Measurements from ENCODE around the gene WNT7B.

Gene WNT7B

DNA sequence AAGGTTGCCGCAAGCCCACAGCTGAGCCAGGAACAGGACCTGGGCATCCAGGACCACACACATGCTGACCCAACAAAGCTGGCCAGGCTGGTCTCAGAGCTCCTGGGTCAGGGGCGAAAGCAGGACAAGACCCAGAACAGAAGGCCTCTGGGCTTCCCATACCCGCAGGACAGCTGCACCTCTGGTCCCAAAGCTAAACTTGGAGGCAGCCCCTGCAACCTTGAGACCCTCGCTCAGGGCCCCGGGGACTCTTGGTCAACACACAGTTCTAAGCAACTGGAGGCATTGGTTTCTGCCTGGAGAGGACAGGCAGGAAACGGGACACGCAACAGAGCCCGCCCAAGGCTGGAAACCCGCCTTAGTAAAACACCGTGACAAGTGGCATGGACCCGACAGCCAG, 11.4 kb downstream of the WNT7B start:
- no peaks in the 10 kb centered on the region for H3K36me3 ChIP-seq (ENCODE audit: insufficient read depth, low read length)
- H3K4me1 ChIP-seq (ENCODE audit: insufficient read depth, low read length): peaks cover 12% of the 10 kb centered on the region; the same call in 1 of the 2 replicates
- no peak overlapping the region for H3K9ac ChIP-seq (ENCODE audit: low read depth, low read length)
- H3K9me3 ChIP-seq (ENCODE audit: control insufficient read depth, insufficient read depth, low read length): no peaks in the 10 kb centered on the region

DNA sequence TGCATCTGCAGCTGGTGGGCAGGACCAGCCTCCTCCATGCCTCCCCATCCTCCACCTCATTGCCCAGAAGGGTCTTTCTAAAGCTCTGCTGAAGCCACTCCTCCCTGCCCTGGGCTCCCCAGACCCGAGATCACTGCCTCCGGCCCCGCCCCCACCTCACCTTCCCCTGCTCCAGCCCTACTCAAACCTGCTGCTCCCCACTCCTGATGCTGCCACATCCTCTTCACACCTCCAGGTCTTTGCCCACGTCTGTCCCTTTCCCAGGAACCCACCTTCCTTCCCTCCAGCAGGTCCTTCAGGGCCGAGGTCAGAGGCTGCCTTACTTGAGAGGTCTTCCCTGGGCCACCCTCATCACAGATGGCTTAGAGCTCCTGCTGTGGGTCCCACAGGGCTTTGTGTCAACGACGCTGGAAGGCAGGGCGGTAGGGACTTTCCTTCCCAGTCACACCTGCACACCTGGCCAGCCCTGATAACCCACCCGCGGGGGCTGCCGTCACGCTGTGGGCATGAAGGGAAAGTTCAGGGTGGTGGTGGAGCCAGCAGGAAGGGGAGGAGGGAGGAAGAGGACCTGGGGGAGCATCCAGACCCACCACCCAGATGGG, 11.9 kb downstream of the WNT7B start:
- peaks cover 11% of the 10 kb centered on the region; the same call in 1 of the 2 replicates for H3K4me1 ChIP-seq (ENCODE audit: insufficient read depth, low read length)
- H3K9me3 ChIP-seq (ENCODE audit: control insufficient read depth, insufficient read depth, low read length): no peaks in the 10 kb centered on the region
- no peaks in the 10 kb centered on the region for H3K36me3 ChIP-seq (ENCODE audit: insufficient read depth, low read length)
- no peak overlapping the region for H3K9ac ChIP-seq (ENCODE audit: low read depth, low read length)

GRCh38 chr22:45964372-45964771, 12.6 kb downstream of the WNT7B start:
- Histone ChIP-seq H3K36me3 (ENCODE audit: insufficient read depth, low read length) (no peaks in the 10 kb centered on the region), H3K9me3 (ENCODE audit: control insufficient read depth, insufficient read depth, low read length) (no peaks in the 10 kb centered on the region), H3K9ac (ENCODE audit: low read depth, low read length) (no peak overlapping the region), H3K4me1 (ENCODE audit: insufficient read depth, low read length) (peaks cover 7% of the 10 kb centered on the region; the same call in 1 of the 2 replicates)

DNA sequence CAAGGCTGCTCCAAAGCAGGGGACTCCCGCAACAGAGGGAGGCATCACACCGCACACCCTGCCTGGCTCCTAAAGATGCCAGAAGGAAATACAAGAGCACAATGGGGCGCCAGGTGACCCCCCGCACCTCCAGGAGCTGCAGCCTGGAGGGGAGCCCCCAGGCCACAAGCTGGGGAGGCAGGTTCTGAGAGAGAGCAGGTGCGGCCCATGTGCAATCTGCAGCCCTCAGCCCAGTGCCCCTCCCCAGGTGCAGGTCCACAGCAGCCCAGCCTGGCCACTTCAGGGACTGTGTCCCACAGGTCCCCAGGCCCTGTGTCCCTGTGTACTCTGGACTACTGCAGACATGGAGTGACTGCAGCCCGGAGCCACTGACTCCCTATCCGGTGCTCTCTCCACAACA, 13.1 kb downstream of the WNT7B start:
- H3K4me1 ChIP-seq (ENCODE audit: insufficient read depth, low read length): peaks cover 4% of the 10 kb centered on the region; the same call in 1 of the 2 replicates
- H3K9ac ChIP-seq (ENCODE audit: low read depth, low read length): no peak overlapping the region
- no peaks in the 10 kb centered on the region for H3K36me3 ChIP-seq (ENCODE audit: insufficient read depth, low read length)
- no peaks in the 10 kb centered on the region for H3K9me3 ChIP-seq (ENCODE audit: control insufficient read depth, insufficient read depth, low read length)

- Histone ChIP-seq H3K4me1 (ENCODE audit: insufficient read depth, low read length) (peaks cover 4% of the 10 kb centered on the region; the same call in 1 of the 2 replicates), H3K9ac (ENCODE audit: low read depth, low read length) (no peak overlapping the region), H3K36me3 (ENCODE audit: insufficient read depth, low read length) (no peaks in the 10 kb centered on the region), H3K9me3 (ENCODE audit: control insufficient read depth, insufficient read depth, low read length) (no peaks in the 10 kb centered on the region)
Measured at GRCh38 chr22:45962756-45963324, 14.1 kb downstream of the WNT7B start.

- Histone ChIP-seq H3K4me1 (ENCODE audit: insufficient read depth, low read length) (peaks cover 4% of the 10 kb centered on the region; the same call in 1 of the 2 replicates), H3K9ac (ENCODE audit: low read depth, low read length) (no peak overlapping the region), H3K36me3 (ENCODE audit: insufficient read depth, low read length) (no peaks in the 10 kb centered on the region), H3K9me3 (ENCODE audit: control insufficient read depth, insufficient read depth, low read length) (no peaks in the 10 kb centered on the region)
Measured at GRCh38 chr22:45962434-45962718, 14.6 kb downstream of the WNT7B start.

- Histone ChIP-seq H3K9ac (ENCODE audit: low read depth, low read length) (no peak overlapping the region), H3K9me3 (ENCODE audit: control insufficient read depth, insufficient read depth, low read length) (no peaks in the 10 kb centered on the region), H3K4me1 (ENCODE audit: insufficient read depth, low read length) (peaks cover 4% of the 10 kb centered on the region; the same call in 1 of the 2 replicates), H3K36me3 (ENCODE audit: insufficient read depth, low read length) (no peaks in the 10 kb centered on the region)
Measured at GRCh38 chr22:45961679-45962433, 15.1 kb downstream of the WNT7B start.

- H3K4me1 ChIP-seq (ENCODE audit: insufficient read depth, low read length): peaks cover 4% of the 10 kb centered on the region; the same call in 1 of the 2 replicates
- H3K9ac ChIP-seq (ENCODE audit: low read depth, low read length): no peak overlapping the region
- no peaks in the 10 kb centered on the region for H3K36me3 ChIP-seq (ENCODE audit: insufficient read depth, low read length)
- no peaks in the 10 kb centered on the region for H3K9me3 ChIP-seq (ENCODE audit: control insufficient read depth, insufficient read depth, low read length)
Measured at GRCh38 chr22:45960477-45961386, 16.2 kb downstream of the WNT7B start.

DNA sequence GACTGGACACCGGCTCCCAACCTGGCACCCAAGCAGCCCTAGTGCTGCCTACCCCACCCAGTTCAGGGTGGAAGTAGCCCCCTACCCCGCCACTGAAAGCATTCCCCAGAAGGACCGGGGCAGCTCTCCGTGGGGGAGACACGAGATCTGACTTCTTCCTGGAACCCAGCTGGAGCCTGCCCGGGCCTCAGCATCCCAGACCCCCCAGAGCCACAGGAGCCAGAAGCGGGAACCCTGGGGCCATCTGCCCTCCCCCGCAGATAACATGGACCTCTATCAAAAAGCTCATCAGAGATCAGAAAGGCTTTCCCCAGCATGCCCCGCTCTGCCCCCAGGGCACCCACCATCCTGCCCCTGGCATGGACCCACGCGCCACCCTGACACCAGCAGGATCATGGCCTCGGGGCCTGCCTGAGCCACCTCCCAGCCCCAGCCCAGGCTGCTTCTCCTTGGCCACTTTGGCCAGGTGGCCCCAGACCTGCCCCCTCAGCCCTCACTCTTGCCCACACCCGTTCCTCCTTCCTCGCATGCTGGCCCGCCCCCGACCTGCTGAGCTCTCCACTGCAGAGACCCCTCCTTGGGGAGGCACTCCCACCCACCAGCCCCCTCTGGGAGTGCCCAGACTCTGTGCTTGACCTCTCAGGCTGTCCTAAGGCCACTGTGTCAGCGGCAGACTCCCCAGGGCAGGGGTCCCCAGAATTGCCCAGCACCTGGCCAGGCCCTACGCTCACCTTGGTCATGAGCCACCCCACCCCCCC, 17.1 kb downstream of the WNT7B start:
- no peaks in the 10 kb centered on the region for H3K9me3 ChIP-seq (ENCODE audit: control insufficient read depth, insufficient read depth, low read length)
- no peak overlapping the region for H3K9ac ChIP-seq (ENCODE audit: low read depth, low read length)
- H3K36me3 ChIP-seq (ENCODE audit: insufficient read depth, low read length): no peaks in the 10 kb centered on the region
- peaks cover 4% of the 10 kb centered on the region; the same call in 1 of the 2 replicates for H3K4me1 ChIP-seq (ENCODE audit: insufficient read depth, low read length)

DNA sequence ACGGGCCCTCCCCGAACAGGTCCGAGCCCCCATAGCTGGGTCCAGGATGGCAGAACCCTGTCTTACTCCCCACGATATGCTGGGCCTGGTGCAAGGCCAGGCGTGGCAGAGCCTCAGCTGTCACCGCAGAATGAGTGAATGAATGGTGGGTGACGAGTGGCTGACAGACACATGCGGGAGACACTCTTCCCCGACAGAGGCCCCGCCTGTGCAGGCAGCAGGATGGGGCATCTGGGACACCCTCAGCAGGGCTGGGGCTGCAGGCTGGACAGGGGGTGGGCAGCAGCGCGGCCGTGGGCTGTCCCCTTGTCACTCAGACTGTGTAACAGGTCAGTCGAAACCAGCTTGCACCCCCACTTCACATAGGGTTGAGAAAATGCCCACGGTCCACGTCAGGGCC, 18.0 kb downstream of the WNT7B start:
- no peaks in the 10 kb centered on the region for H3K9me3 ChIP-seq (ENCODE audit: control insufficient read depth, insufficient read depth, low read length)
- no peaks in the 10 kb centered on the region for H3K36me3 ChIP-seq (ENCODE audit: insufficient read depth, low read length)
- no peak overlapping the region for H3K9ac ChIP-seq (ENCODE audit: low read depth, low read length)
- H3K4me1 ChIP-seq (ENCODE audit: insufficient read depth, low read length): peaks cover 4% of the 10 kb centered on the region; the same call in 1 of the 2 replicates

GRCh38 chr22:45957826-45958225, 19.1 kb downstream of the WNT7B start:
- Histone ChIP-seq H3K9me3 (ENCODE audit: control insufficient read depth, insufficient read depth, low read length) (no peaks in the 10 kb centered on the region), H3K4me1 (ENCODE audit: insufficient read depth, low read length) (peaks cover 4% of the 10 kb centered on the region; the same call in 1 of the 2 replicates), H3K36me3 (ENCODE audit: insufficient read depth, low read length) (no peaks in the 10 kb centered on the region), H3K9ac (ENCODE audit: low read depth, low read length) (no peak overlapping the region)

DNA sequence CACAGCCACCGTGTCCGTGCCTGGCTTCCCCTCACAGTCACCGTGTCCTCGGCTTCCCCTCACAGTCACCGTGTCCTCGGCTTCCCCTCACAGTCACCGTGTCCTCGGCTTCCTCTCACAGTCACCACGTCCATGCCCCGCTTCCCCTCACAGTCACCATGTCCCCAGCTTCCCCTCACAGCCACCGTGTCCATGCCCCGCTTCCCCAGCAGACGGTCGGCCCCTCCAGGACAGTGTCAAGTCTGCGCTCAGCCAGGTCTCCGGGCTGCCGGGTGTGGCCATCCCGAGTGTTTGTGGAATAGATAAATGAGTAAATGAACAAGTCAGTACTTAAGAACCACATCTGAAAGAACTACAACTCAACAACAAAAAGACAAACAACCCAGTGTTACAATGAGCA, 23.8 kb downstream of the WNT7B start:
- Histone ChIP-seq H3K9me3 (ENCODE audit: control insufficient read depth, insufficient read depth, low read length) (no peaks in the 10 kb centered on the region), H3K4me1 (ENCODE audit: insufficient read depth, low read length) (peaks cover 3% of the 10 kb centered on the region; the same call in 1 of the 2 replicates), H3K36me3 (ENCODE audit: insufficient read depth, low read length) (no peaks in the 10 kb centered on the region), H3K9ac (ENCODE audit: low read depth, low read length) (no peak overlapping the region)

- H3K9me3 ChIP-seq (ENCODE audit: control insufficient read depth, insufficient read depth, low read length): no peaks in the 10 kb centered on the region
- H3K9ac ChIP-seq (ENCODE audit: low read depth, low read length): no peak overlapping the region
- H3K36me3 ChIP-seq (ENCODE audit: insufficient read depth, low read length): no peaks in the 10 kb centered on the region
- H3K4me1 ChIP-seq (ENCODE audit: insufficient read depth, low read length): peaks cover 3% of the 10 kb centered on the region; the same call in 1 of the 2 replicates
Measured at GRCh38 chr22:45952553-45952952, 24.4 kb downstream of the WNT7B start.

Measured in ES-I3 (cell line).